ENCODE results near the gene RTN4RL2. TPM values are rescaled to one million over a fixed set of nuclear protein-coding genes. Genes with fewer than 3 reads are reported as not detected.

The RTN4RL2 gene
- total and polyA plus RNA-seq, 10 of the 15 experiments (the other 5 are each of a cell fraction or from before 2014, with no cell fraction given): 0.14 to 1.1 (median 0.52) TPM; not detected in 4

DNA sequence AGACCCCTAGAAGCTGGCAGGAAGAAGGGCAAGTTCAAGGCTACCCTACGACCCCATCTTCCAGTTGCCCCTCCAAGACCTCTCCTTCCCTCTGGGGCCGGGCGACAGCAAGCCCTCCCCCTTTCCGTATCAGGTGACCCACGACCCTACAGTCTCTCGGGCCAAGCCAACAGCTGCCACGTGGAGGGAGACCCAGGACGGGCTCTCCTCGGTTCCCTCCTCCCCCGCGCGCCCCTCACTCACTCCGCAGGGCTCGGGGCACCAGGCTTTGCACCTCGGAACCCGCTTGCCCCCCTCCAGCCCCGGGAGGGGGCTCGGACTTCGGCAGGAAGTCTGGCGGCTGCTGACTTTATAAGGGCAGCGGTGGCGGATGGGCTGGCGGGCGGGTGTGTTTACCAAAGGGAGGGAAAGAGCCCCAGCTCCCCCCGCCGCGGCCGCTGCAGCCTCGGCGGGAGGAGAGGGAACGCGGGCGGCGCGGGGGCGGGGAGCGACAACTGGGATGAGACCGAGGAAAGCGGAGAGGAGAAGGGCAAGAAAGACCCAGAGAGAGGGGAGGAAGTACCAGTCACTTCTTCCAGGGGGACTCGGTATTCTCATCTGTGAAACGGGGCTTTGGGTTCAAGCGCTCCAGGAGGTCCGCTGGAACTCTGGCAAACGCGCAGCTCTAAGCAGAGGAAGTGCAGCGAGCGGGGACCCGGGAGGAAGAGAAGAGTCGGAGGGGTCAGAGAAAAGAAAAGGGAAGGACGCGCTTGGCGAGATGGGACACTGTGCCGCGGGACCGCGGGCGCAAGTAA lies 54.4 kb downstream of the RTN4RL2 start (continued):
- TF ChIP-seq BHLHE40 (IDR thresholded peaks at IDR 0.05; ENCODE audit: borderline replicate concordance in 1 of 2, low read depth in 2 of 2, low read length in 1 of 2): no peak
- TF ChIP-seq MAX (IDR thresholded peaks at IDR 0.05; ENCODE audit: low read depth, low read length): peak; percentile 61; the same call in 1 of the 2 replicates
- TF ChIP-seq, protein P1, sequence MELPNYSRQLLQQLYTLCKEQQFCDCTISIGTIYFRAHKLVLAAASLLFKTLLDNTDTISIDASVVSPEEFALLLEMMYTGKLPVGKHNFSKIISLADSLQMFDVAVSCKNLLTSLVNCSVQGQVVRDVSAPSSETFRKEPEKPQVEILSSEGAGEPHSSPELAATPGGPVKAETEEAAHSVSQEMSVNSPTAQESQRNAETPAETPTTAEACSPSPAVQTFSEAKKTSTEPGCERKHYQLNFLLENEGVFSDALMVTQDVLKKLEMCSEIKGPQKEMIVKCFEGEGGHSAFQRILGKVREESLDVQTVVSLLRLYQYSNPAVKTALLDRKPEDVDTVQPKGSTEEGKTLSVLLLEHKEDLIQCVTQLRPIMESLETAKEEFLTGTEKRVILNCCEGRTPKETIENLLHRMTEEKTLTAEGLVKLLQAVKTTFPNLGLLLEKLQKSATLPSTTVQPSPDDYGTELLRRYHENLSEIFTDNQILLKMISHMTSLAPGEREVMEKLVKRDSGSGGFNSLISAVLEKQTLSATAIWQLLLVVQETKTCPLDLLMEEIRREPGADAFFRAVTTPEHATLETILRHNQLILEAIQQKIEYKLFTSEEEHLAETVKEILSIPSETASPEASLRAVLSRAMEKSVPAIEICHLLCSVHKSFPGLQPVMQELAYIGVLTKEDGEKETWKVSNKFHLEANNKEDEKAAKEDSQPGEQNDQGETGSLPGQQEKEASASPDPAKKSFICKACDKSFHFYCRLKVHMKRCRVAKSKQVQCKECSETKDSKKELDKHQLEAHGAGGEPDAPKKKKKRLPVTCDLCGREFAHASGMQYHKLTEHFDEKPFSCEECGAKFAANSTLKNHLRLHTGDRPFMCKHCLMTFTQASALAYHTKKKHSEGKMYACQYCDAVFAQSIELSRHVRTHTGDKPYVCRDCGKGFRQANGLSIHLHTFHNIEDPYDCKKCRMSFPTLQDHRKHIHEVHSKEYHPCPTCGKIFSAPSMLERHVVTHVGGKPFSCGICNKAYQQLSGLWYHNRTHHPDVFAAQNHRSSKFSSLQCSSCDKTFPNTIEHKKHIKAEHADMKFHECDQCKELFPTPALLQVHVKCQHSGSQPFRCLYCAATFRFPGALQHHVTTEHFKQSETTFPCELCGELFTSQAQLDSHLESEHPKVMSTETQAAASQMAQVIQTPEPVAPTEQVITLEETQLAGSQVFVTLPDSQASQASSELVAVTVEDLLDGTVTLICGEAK (IDR thresholded peaks at IDR 0.05; ENCODE audit: borderline replicate concordance): no peak
- TF ChIP-seq ZNF217 (IDR thresholded peaks at IDR 0.05): peak; percentile 60; the same call in 1 of the 2 replicates
- TF ChIP-seq EED (IDR thresholded peaks at IDR 0.05; ENCODE audit: low read depth): no peak
- peak; percentile 53 for TF ChIP-seq POLR2A (IDR thresholded peaks at IDR 0.05; ENCODE audit: low read depth, low read length)
- TF ChIP-seq RAD51 (IDR thresholded peaks at IDR 0.05): peak; percentile 70; the same call in 1 of the 2 replicates
- no peak for TF ChIP-seq CBX5 (IDR thresholded peaks at IDR 0.05; ENCODE audit: low read depth)
- TF ChIP-seq PAX5 (IDR thresholded peaks at IDR 0.05; ENCODE audit: borderline replicate concordance, low read depth, low read length): no peak
- TF ChIP-seq LARP7 (IDR thresholded peaks at IDR 0.05): no peak; the same call in 1 of the 2 replicates
- no peak for TF ChIP-seq HDGF (IDR thresholded peaks at IDR 0.05)
- TF ChIP-seq MYC (IDR thresholded peaks at IDR 0.05; ENCODE audit: insufficient read depth, insufficient read length, insufficient replicate concordance, low read length, severe bottlenecking): peak; percentile 43
- TF ChIP-seq YBX1 (IDR thresholded peaks at IDR 0.05): no peak
- TF ChIP-seq DPF2 (IDR thresholded peaks at IDR 0.05): no peak
- 0 out of 2 replicates have a peak, but pooled peaks have one; percentile 41 for TF ChIP-seq HDAC2 (IDR thresholded peaks at IDR 0.05)
- no peak; the same call in 1 of the 2 replicates for TF ChIP-seq IKZF1 (conservative IDR thresholded peaks at IDR 0.05)
- TF ChIP-seq TCF3 (IDR thresholded peaks at IDR 0.05; ENCODE audit: borderline replicate concordance, insufficient read depth, low read depth, low read length): 0 out of 2 replicates have a peak, but pooled peaks have one; percentile 33
- no peak for TF ChIP-seq SIX5 (IDR thresholded peaks at IDR 0.05; ENCODE audit: low read depth, low read length, severe bottlenecking)

All from GM12878 (cell line).